ENCODE measurements around the gene LCP1.
"Not testable (repeated sequence)": the region's sequence is repeated elsewhere in the genome, so short reads cannot be mapped to it uniquely, and the experiment has no call there.

LCP1 gene

DNA sequence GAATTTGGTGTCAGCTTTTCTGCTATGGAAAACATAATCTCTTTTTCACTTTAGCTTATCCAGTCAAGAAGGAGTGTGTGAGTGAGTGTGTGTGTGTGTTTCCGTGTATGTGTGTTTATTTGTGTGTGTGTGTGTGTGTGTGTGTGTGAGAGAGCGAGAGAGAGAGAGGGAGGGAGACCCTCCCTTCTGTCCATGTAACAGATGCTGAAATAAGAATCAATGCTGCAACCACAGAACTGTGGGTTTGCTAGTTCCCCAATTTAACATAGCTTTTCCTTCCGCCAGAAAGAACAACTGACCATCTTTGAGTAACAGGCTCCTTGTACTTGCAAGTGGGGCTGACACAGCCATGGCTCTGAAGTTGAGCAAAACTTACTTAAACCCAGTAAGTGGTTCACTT is 5.2 kb downstream of the LCP1 start:
- peak; percentile 35 to 39 for DNase-seq
- no peak for TF ChIP-seq GATA1 (IDR thresholded peaks at IDR 0.05; ENCODE audit: low read depth, low read length)
- TF ChIP-seq POLR2A (IDR thresholded peaks at IDR 0.05; ENCODE audit: low read length), result no peak

DNA sequence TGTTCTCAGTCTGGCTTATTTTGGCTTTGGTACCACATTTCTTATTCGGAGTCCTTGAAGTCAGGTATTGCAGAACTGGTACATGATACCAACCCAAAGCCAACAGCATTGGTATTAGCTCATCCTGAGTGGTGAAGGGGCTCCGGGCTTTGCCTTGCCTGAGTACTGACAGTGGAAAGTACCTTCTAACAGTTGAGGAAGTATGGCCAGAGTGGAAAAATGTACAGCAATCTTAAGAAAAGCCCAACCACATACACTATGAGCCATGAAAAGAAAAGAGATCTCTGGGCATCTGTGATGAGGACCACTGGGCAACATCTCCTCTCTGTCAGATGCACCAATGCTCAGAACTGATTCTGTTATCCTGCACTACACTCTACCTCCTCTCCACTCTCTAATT is 8.3 kb downstream of the LCP1 start:
- peak in 1 of 2 experiments; percentile 29 for DNase-seq
- no peak for TF ChIP-seq POLR2A (IDR thresholded peaks at IDR 0.05; ENCODE audit: low read length)
- no peak for TF ChIP-seq GATA1 (IDR thresholded peaks at IDR 0.05; ENCODE audit: low read depth, low read length)

DNA sequence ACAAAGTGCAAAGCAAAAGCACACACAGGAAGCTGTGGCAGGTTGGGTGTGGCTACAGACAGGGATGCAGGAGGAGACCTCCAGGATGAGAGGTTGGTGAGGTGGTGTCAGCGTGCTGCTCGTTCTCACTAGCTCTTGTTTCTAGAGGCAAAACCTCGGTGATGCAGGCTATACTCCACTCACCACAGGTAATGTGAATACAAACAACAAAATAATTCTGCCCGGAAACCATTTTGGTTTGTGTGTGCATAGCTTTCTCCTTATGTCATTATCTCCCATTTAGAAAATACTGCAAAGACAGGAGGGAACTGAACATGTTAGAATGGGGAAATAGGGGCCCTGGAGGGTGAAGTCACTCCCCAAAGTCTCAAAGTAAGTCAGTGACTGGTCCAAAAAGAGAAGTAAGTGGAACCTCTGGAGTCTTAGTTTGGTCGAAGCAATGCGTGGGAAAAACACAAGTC is 9.4 kb downstream of the LCP1 start:
- TF ChIP-seq POLR2A (IDR thresholded peaks at IDR 0.05; ENCODE audit: low read length) (no peak), GATA1 (IDR thresholded peaks at IDR 0.05; ENCODE audit: low read depth, low read length) (no peak)
- no peak for DNase-seq

GRCh38 chr13:46171739-46172138 is 10.2 kb downstream of the LCP1 start:
- no peak for DNase-seq
- TF ChIP-seq POLR2A (IDR thresholded peaks at IDR 0.05; ENCODE audit: low read length) (no peak), GATA1 (IDR thresholded peaks at IDR 0.05; ENCODE audit: low read depth, low read length) (no peak)

- TF ChIP-seq GATA1 (IDR thresholded peaks at IDR 0.05; ENCODE audit: low read depth, low read length), result no peak
Measured at GRCh38 chr13:46171217-46171616, 10.8 kb downstream of the LCP1 start.

DNA sequence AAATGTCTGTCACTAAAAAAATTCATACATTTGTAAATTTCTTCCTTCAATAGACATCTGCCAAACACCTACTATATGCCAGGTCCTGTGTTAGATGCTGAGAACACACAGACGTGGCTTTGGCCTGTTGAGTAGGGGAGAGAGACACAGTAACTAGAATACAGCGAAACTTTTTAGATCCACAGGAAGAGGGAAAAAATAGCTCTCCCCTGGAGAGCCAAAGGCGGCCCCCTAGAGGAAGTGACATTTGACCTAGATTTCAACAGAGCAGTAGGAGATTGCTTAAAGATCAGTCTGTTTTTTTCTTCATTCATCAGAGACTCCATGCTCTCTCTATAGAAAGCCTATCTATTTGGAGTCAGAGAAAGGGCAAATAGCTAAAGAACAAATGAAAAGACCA is 11.3 kb downstream of the LCP1 start:
- TF ChIP-seq POLR2A (IDR thresholded peaks at IDR 0.05; ENCODE audit: low read length), result no peak
- TF ChIP-seq GATA1 (IDR thresholded peaks at IDR 0.05; ENCODE audit: low read depth, low read length), result no peak
- DNase-seq, result peak; percentile 37 to 44

More at GRCh38 chr13:46171217-46171616, 10.8 kb downstream of the LCP1 start:
- no peak for DNase-seq

DNA sequence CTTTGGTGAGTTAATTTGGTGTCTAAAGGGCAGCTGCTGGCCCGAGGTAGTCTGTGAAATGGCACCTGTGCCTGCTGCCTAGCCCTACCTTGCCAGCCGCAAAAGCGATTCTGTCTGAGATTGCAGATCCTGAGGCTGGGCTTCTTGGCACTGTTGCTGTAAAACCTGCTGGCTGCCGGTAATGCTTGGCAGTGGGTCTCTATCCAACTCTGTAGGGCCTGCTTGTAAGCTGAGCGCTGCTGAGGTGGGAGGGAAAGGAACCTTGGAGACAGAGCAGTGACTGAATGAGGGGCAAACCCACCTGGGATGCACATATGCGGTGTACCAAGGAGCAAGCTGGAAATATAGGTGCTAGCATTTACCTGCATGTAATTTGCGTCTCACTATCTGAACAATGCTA is 11.7 kb downstream of the LCP1 start:
- TF ChIP-seq POLR2A (IDR thresholded peaks at IDR 0.05; ENCODE audit: low read length) (no peak), GATA1 (IDR thresholded peaks at IDR 0.05; ENCODE audit: low read depth, low read length) (no peak)
- DNase-seq, result no peak

GRCh38 chr13:46169758-46170157 is 12.2 kb downstream of the LCP1 start:
- TF ChIP-seq POLR2A (IDR thresholded peaks at IDR 0.05; ENCODE audit: low read length) (no peak), GATA1 (IDR thresholded peaks at IDR 0.05; ENCODE audit: low read depth, low read length) (no peak)
- DNase-seq, result no peak

GRCh38 chr13:46168783-46169182 is 13.2 kb downstream of the LCP1 start:
- peak; percentile 22 to 37 for DNase-seq
- no peak for TF ChIP-seq POLR2A (IDR thresholded peaks at IDR 0.05; ENCODE audit: low read length)
- TF ChIP-seq GATA1 (IDR thresholded peaks at IDR 0.05; ENCODE audit: low read depth, low read length), result no peak

DNA sequence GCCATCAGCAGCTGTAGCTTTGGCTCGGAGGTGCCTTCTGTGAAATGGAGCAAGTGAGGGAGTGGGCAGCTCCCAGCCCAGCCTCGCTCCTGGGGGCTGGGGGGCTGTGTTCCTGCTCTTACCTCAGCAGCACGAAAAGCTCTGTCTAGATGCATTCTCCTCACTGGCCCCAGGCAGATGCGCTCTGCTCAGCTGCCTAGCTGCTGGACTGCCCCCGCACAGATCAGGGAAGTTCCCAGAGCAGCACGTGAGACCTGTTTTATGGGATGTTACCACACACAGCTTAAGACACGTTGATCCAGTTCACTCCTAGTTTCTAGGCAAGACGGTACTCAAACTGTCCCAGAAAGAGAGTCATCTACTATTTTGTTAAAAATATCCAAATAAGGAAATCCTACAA is 13.6 kb downstream of the LCP1 start:
- DNase-seq, result peak in 1 of 2 experiments; percentile 20
- TF ChIP-seq GATA1 (IDR thresholded peaks at IDR 0.05; ENCODE audit: low read depth, low read length) (no peak), POLR2A (IDR thresholded peaks at IDR 0.05; ENCODE audit: low read length) (no peak)

DNA sequence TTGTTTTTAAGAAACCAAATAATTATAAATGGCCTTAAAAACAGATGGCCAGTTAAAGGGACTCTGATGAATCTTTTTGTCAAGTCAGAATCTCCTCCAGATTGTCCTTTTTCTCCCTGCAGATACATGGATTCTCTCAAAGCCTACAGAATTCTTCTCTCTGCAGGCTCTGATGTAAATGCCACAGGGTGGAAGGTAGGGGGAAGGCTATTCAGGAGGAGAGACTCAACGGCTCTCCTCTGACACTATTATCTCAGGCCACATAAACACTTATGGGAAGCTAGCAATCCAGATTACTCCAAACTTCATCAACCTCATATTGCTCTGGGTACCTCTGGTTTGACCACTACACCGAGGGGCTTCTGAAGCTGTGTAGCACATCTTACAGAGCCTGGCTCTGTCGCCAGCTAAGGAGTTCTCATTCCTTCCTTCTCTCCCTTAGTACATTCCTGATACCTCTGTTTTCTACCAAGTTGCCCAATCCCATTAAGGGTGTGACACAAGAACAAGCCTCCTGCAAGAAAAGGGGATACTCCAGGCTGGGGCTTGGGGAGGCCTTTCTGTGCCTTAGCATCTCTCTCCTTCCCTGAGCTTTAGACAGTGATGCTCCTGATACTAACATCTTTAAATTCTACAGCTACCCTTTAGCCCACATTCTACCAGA is 14.9 kb downstream of the LCP1 start:
- peak in 1 of 2 experiments; percentile 8 for DNase-seq
- TF ChIP-seq GATA1 (IDR thresholded peaks at IDR 0.05; ENCODE audit: low read depth, low read length), result no peak
- TF ChIP-seq POLR2A (IDR thresholded peaks at IDR 0.05; ENCODE audit: low read length), result no peak

DNA sequence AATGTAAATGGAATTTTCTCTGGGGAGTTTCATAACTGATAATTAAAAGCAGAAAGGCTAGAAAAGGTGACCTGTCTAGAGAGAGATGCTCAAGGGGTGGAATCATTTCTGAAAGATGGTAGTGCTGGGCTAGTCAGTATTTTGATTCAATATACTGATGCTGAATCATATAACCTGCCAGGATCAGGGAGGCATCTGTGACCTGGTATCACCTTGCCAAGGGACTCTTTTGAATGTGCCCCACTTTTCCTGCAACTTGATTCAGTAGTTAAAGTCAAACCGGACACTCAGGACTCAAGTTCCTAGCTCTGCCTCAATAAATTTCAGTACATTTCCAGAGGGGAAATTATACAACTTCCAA is 15.8 kb downstream of the LCP1 start:
- no peak for DNase-seq
- no peak for TF ChIP-seq GATA1 (IDR thresholded peaks at IDR 0.05; ENCODE audit: low read depth, low read length)
- no peak for TF ChIP-seq POLR2A (IDR thresholded peaks at IDR 0.05; ENCODE audit: low read length)

DNA sequence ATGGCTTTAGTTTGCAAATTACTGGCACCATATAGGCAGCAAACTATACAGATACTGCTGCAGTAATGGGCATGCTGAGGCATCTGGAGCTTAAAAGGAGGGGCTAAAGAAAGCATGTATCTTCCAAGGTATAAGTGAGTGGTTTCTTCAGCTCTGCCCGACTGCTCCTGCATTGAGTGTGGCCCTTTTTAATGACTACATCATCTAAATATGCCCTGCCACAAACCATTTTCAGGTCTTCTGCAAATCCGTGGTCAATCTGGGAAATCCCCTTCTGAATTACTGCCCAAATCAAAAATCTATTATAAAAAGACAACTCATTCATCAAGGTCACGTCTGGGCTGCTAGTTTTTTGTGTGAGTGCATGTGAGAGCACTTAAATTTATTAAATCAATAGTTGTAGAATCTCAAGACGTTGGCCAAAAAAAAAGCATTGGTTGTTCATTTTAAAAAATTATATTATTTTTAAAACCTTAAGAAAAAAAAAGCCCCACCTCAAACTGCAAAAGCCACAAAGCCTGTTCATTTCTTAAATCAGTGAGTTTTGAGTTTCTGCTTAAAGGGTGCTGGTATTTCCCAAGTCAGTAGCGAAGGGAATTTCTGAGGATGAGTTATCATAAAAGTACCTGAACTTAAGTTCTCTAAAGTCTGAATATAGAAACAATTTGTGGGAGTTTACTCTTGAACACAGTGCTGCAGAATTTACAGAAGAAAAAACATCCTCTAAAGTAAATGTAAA is 16.3 kb downstream of the LCP1 start:
- TF ChIP-seq GATA1 (IDR thresholded peaks at IDR 0.05; ENCODE audit: low read depth, low read length) (no peak), POLR2A (IDR thresholded peaks at IDR 0.05; ENCODE audit: low read length) (no peak)
- DNase-seq, result no peak

DNA sequence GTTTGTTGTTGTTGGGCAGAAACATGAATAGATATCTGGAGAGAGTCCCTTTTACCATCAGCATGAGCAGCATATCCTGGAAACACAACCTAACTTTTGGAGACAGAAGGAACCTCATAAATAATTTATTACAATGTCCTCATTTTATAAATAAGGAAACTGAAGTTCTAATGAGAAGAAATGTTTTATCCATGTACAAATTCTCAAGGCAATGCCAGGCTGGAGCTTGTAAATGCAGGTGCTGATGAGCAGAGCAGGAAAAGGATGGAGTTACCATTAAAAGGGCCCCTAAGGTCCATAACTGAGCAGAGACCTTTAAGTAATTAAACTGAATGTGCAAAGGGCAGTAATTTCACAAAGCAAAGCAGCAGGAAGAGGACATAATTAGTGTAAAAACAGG is 17.3 kb downstream of the LCP1 start:
- TF ChIP-seq POLR2A (IDR thresholded peaks at IDR 0.05; ENCODE audit: low read length) (no peak), GATA1 (IDR thresholded peaks at IDR 0.05; ENCODE audit: low read depth, low read length) (no peak)
- no peak for DNase-seq

DNA sequence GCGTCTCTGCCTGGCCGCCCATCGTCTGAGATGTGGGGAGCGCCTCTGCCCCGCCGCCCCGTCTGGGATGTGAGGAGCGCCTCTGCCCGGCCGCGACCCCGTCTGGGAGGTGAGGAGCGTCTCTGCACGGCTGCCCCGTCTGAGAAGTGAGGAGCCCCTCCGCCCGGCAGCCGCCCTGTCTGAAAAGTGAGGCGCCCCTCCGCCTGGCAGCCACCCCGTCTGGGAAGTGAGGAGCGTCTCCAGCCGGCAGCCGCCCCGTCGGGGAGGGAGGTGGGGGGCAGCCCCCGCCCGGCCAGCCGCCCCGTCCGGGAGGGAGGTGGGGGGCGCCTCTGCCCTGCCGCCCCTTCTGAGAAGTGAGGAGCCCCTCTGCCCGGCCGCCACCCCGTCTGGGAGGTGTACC is 19.2 kb downstream of the LCP1 start:
- DNase-seq, result not testable (repeated sequence)

Data from erythroblast (primary cell).